GM12878 (cell line): ENCODE results near the gene COL19A1. TPM values are rescaled to one million over a fixed set of nuclear protein-coding genes. Genes with fewer than 3 reads are reported as not detected.

ENCODE experiments used
- ATAC-seq: fragments of 200-7000 bp; cut with Tn5 transposase; 3 replicates; pipeline ENCODE4 v1.9.1; 2020; ENCODE audit warnings: mild to moderate bottlenecking, moderate library complexity
- BruUV-seq: library from RNA; stranded (reverse); fragments of 400-500 nt; replicated peaks from 2 replicates; lab custom pipeline; 2021; lab: Mats Ljungman, UMichigan
- CTCF ChIA-PET: fragments of 300-600 bp; sonication (Branson Sonifier 250); formaldehyde crosslinking; extraction: SDS; loops from one replicate; lab custom pipeline; 2021; ENCODE audit warnings: inconsistent platforms; lab: Yijun Ruan, JAX
- POLR2A ChIA-PET: fragments of 350-600 bp; formaldehyde crosslinking; extraction: SDS; loops from one replicate; lab custom pipeline; 2021; ENCODE audit warnings: inconsistent platforms; lab: Charles Lee
- RAD21 ChIA-PET: fragments of 300-600 bp; sonication (Branson Sonifier 250); formaldehyde crosslinking; loops from one replicate; lab custom pipeline; 2023; ENCODE audit warnings: antibody characterized with exemption; ENCODE audit not compliant: unreplicated experiment; lab: Charles Lee
- SMC1A ChIA-PET: fragments of 300-600 bp; sonication (Branson Sonifier 250); formaldehyde crosslinking; loops from one replicate; lab custom pipeline; 2023; ENCODE audit not compliant: unreplicated experiment, uncharacterized antibody; lab: Charles Lee
- DNase-seq: peaks from one replicate; pipeline ENCODE4 v3.0.0-alpha.2; 2011; ENCODE audit warnings: low read depth, low spot score
- FAIRE-seq: peaks from 3 replicates; lab custom pipeline; 2011; peaks lifted over from hg19 to GRCh38; lab: Jason Lieb, UNC
- H2AFZ ChIP-seq: 2 replicates; pipeline ENCODE4 v1.6.0; 2011; ENCODE audit warnings: low read depth, low read length, control low read depth; ENCODE audit not compliant: control insufficient read depth
- H3K27ac ChIP-seq: 2 replicates; pipeline ENCODE4 v1.5.1; 2011; ENCODE audit warnings: control low read depth; ENCODE audit not compliant: control insufficient read depth, insufficient read depth
- H3K27me3 ChIP-seq, 2 experiments: replicated peaks in 1 of 2; 2 replicates each; pipeline versions ENCODE4 v1.6.0 to v1.6.1; 2011; ENCODE audit warnings: low read length in 1 of 2; ENCODE audit not compliant: control insufficient read depth in 2 of 2, insufficient read depth in 2 of 2
- H3K36me3 ChIP-seq, 2 experiments: 2 replicates each; pipeline ENCODE4 v1.5.1; 2011; ENCODE audit warnings: low read length in 1 of 2; ENCODE audit not compliant: control insufficient read depth in 2 of 2, insufficient read depth in 2 of 2
- H3K4me1 ChIP-seq: 2 replicates; pipeline ENCODE4 v1.6.1; 2011; ENCODE audit warnings: mild to moderate bottlenecking, low read length, moderate library complexity, mixed read lengths; ENCODE audit not compliant: control insufficient read depth, insufficient read depth
- H3K4me2 ChIP-seq: 2 replicates; pipeline ENCODE4 v1.6.0; 2011; ENCODE audit warnings: control low read depth; ENCODE audit not compliant: control insufficient read depth, insufficient read depth
- H3K4me3 ChIP-seq: fragments of 200-600 bp; sonication (generic); 2 replicates; pipeline ENCODE4 v1.5.1; 2016
- H3K79me2 ChIP-seq: 2 replicates; pipeline ENCODE4 v1.6.0; 2011; ENCODE audit warnings: low read length; ENCODE audit not compliant: control insufficient read depth, insufficient read depth
- H3K9ac ChIP-seq: 2 replicates; pipeline ENCODE4 v1.8.0; 2011; ENCODE audit warnings: low read length, control low read depth, mixed read lengths; ENCODE audit not compliant: control insufficient read depth, insufficient read depth
- H3K9me3 ChIP-seq: replicated peaks from 3 replicates; pipeline ENCODE4 v1.5.1; 2011; ENCODE audit warnings: mild to moderate bottlenecking, low read length; ENCODE audit not compliant: control insufficient read depth, insufficient read depth
- H4K20me1 ChIP-seq: 2 replicates; pipeline ENCODE4 v1.6.0; 2011; ENCODE audit not compliant: control insufficient read depth, insufficient read depth
- BHLHE40 ChIP-seq, 2 experiments: fragments of 450-650 bp in 1 of 2; IDR thresholded peaks; 2 replicates each; pipeline ENCODE4 v1.6.1; 2011 to 2017; ENCODE audit warnings: low read depth in 2 of 2, borderline replicate concordance in 1 of 2, improper control_type of control experiment in 1 of 2, low read length in 1 of 2, mild to moderate bottlenecking in 1 of 2
- CBX5 ChIP-seq: sonication (generic); IDR thresholded peaks from 2 replicates; pipeline ENCODE4 v1.6.1; 2016; ENCODE audit warnings: low read depth, moderate library complexity, mild to moderate bottlenecking, inconsistent platforms
- FOXM1 ChIP-seq: IDR thresholded peaks from 2 replicates; pipeline ENCODE4 v1.6.1; 2012; ENCODE audit warnings: low read depth, mild to moderate bottlenecking, inconsistent platforms, low read length, moderate library complexity
- LARP7 ChIP-seq: fragments of 450-650 bp; IDR thresholded peaks from 2 replicates; pipeline ENCODE4 v1.6.1; 2017; ENCODE audit warnings: mild to moderate bottlenecking
- NFIC ChIP-seq: IDR thresholded peaks from 2 replicates; pipeline ENCODE4 v1.6.1; 2012; ENCODE audit warnings: low read depth, mild to moderate bottlenecking, inconsistent platforms, low read length, moderate library complexity
- RAD21 ChIP-seq: IDR thresholded peaks from 2 replicates; pipeline ENCODE4 v1.6.1; 2011; ENCODE audit warnings: mild to moderate bottlenecking, low read depth, low read length, moderate library complexity; ENCODE audit not compliant: insufficient read depth
- RFX5 ChIP-seq: IDR thresholded peaks from 2 replicates; pipeline ENCODE4 v1.6.1; 2011; ENCODE audit warnings: low read depth, low read length, improper control_type of control experiment
- SMC3 ChIP-seq: IDR thresholded peaks from 2 replicates; pipeline ENCODE4 v1.6.1; 2011; ENCODE audit warnings: low read length, improper control_type of control experiment, borderline replicate concordance
- SUZ12 ChIP-seq: fragments of 200-600 bp; sonication (generic); IDR thresholded peaks from one replicate; pipeline ENCODE4 v1.6.1; 2018; ENCODE audit warnings: antibody characterized with exemption, mild to moderate bottlenecking; ENCODE audit not compliant: unreplicated experiment
- ZNF217 ChIP-seq: fragments of 450-650 bp; IDR thresholded peaks from 2 replicates; pipeline ENCODE4 v1.6.1; 2017; ENCODE audit warnings: antibody characterized with exemption, mild to moderate bottlenecking
- ZNF384 ChIP-seq: IDR thresholded peaks from 2 replicates; pipeline ENCODE4 v1.6.1; 2012; ENCODE audit warnings: low read depth, mild to moderate bottlenecking, low read length, improper control_type of control experiment, borderline replicate concordance
- ZNF622 ChIP-seq: fragments of 450-650 bp; IDR thresholded peaks from 2 replicates; pipeline ENCODE4 v1.6.1; 2017; ENCODE audit warnings: mild to moderate bottlenecking, inconsistent platforms
- ZNF687 ChIP-seq: fragments of 450-650 bp; IDR thresholded peaks from 2 replicates; pipeline ENCODE4 v1.6.1; 2017; ENCODE audit warnings: mild to moderate bottlenecking, moderate library complexity
- ZZZ3 ChIP-seq: IDR thresholded peaks from 2 replicates; pipeline ENCODE4 v1.6.1; 2011; ENCODE audit warnings: low read depth; ENCODE audit not compliant: control insufficient read depth, insufficient read length
- WGBS: methylation state at CpG from one replicate; pipeline ENCODE4 v1.1.6; 2016; ENCODE audit warnings: low lambda C conversion rate; ENCODE audit not compliant: insufficient replicate concordance, insufficient coverage; ENCODE audit errors: missing lambda C conversion rate; 5-methylcytosine and 5-hydroxymethylcytosine counted together
- in situ Hi-C: fragments of 300-500 bp; cut with MboI; formaldehyde crosslinking; loops from 9 replicates; pipeline ENCODE4 v1.14.3; 2018; ENCODE audit warnings: mixed read lengths
- intact Hi-C: fragments of 100-400 bp; cut with micrococcal nuclease; formaldehyde crosslinking; loops from one replicate; pipeline ENCODE4 v1.14.2; 2022; ENCODE audit not compliant: unreplicated experiment
- polyA plus RNA-seq, 11 experiments: library from polyadenylated mRNA; depleted of rRNA in 4 of 11; unstranded in 6 of 11; stranded (reverse) in 5 of 11; fragments of >200 nt; fragmentation: Nextera tagmentation in 4 of 11; fragmentation: Illumina TruSeq in 1 of 11; extraction: Ambion mirVana in 4 of 11; extraction: Trizol in 1 of 11; gene quantifications; 1 replicate in 1 of 11; 2 replicates in 10 of 11; pipeline versions ENCODE4 v1.2.1 to v1.2.3, GENCODE V29; 2011 to 2016; ENCODE audit warnings: inconsistent platforms in 2 of 11, missing spikeins in 2 of 11, low read depth in 1 of 11
- total RNA-seq, 4 experiments: library from RNA; depleted of rRNA in 3 of 4; stranded (reverse); fragments of >200 nt in 3 of 4; fragmentation: Illumina TruSeq in 1 of 4; extraction: Trizol in 1 of 4; gene quantifications; 2 replicates each; pipeline versions ENCODE4 v1.2.1 to v1.2.3, GENCODE V29; 2013 to 2021

COL19A1 gene
- total and polyA plus RNA-seq, 10 of the 15 experiments (the other 5 are each of a cell fraction or from before 2014, with no cell fraction given) = 1.1 to 13.5 (median 4.1) TPM

- TF ChIP-seq BHLHE40 (IDR thresholded peaks at IDR 0.05; ENCODE audit: borderline replicate concordance in 1 of 2, low read depth in 2 of 2, low read length in 1 of 2) (no peak), ZNF687 (no peak), ZNF622 (no peak), SUZ12 (no peak)
These were observed 353.7 kb downstream of the COL19A1 start (continued) for GRCh38 chr6:70219943-70220613.

GRCh38 chr6:70221025-70221714 lies 354.8 kb downstream of the COL19A1 start:
- H3K9ac ChIP-seq = no peak overlapping the region
- ATAC-seq (peak; percentile 76), FAIRE-seq (peak; percentile 7), DNase-seq (no peak)
- no peaks in the 10 kb centered on the region for H3K4me1 ChIP-seq
- ChIA-PET POLR2A (no interaction called here), SMC1A (interaction anchor here (0.6 to 3.9 kb wide), 29 partner anchors 8 to 795 kb away, joined by 3 to 41 read pairs (median 3); partner anchors contain the start of gene COL9A1), RAD21 (interaction anchor here (0.8 to 3.0 kb wide), 24 partner anchors 9 to 735 kb away, joined by 3 to 64 read pairs (median 5); partner anchors contain the start of gene FAM135A), CTCF (interaction anchor here (0.6 to 3.8 kb wide), 54 partner anchors 9 to 976 kb away, joined by 3 to 115 read pairs (median 4); partner anchors contain the start of gene COL9A1)
- intact Hi-C loops (loop anchor here (1.0 to 5.0 kb wide), 5 partner anchors 71 to 666 kb away; no protein-coding TSS in a partner anchor), in situ Hi-C loops (loop anchor here (5.0 kb wide), 1 partner anchor 146 kb away; no protein-coding TSS in a partner anchor)
- H3K79me2 ChIP-seq = no peaks in the 10 kb centered on the region
- no peaks in the 10 kb centered on the region for H3K9me3 ChIP-seq
- H3K4me2 ChIP-seq = no peak overlapping the region
- H3K27me3 ChIP-seq = no peaks in the 10 kb centered on the region; a peak in 1 of 4 replicates
- H3K36me3 ChIP-seq = no peaks in the 10 kb centered on the region
- H3K27ac ChIP-seq = no peak overlapping the region
- under 1% methylated on average over 4 of the region's 4 CpGs for WGBS
- no peak overlapping the region for H2AFZ ChIP-seq
- no TSS peak for BruUV-seq
- H3K4me3 ChIP-seq = no peak overlapping the region
- H4K20me1 ChIP-seq = no peaks in the 10 kb centered on the region
- TF ChIP-seq RAD21 = peak; percentile 82
- TF ChIP-seq FOXM1 = no peak
- TF ChIP-seq LARP7 = no peak
- TF ChIP-seq ZNF384 = 0 out of 2 replicates have a peak, but pooled peaks have one; percentile 36
- TF ChIP-seq SMC3 = peak; percentile 50; the same call in 1 of the 2 replicates
- no peak for TF ChIP-seq ZZZ3
- no peak for TF ChIP-seq ZNF217
- TF ChIP-seq RFX5 = no peak
- no peak for TF ChIP-seq NFIC
- no peak for TF ChIP-seq CBX5
